GM06990 (cell line): ENCODE results near the gene GLIS1.

Experiments used
- DNase-seq: peaks from one replicate; pipeline ENCODE4 v3.0.0-alpha.2; 2011; ENCODE audit not compliant: insufficient read length; ENCODE audit errors: extremely low read depth
- H3K27me3 ChIP-seq: replicated peaks from 2 replicates; pipeline ENCODE4 v1.6.0; 2011; ENCODE audit warnings: low read length; ENCODE audit not compliant: control insufficient read depth, insufficient read depth
- H3K36me3 ChIP-seq: 2 replicates; pipeline ENCODE4 v1.5.1; 2011; ENCODE audit warnings: low read length; ENCODE audit not compliant: control insufficient read depth, insufficient read depth
- H3K4me3 ChIP-seq: replicated peaks from 2 replicates; pipeline ENCODE4 v1.5.1; 2011; ENCODE audit warnings: low read depth, mild to moderate bottlenecking, control low read depth, low read length
- TF ChIP-seq, protein P1 (sequence below): IDR thresholded peaks from 2 replicates; pipeline ENCODE4 v1.5.1; 2011; ENCODE audit warnings: low read length, control low read depth, mild to moderate bottlenecking, inconsistent platforms; ENCODE audit not compliant: insufficient read depth, poor library complexity, severe bottlenecking

GLIS1 gene

DNA sequence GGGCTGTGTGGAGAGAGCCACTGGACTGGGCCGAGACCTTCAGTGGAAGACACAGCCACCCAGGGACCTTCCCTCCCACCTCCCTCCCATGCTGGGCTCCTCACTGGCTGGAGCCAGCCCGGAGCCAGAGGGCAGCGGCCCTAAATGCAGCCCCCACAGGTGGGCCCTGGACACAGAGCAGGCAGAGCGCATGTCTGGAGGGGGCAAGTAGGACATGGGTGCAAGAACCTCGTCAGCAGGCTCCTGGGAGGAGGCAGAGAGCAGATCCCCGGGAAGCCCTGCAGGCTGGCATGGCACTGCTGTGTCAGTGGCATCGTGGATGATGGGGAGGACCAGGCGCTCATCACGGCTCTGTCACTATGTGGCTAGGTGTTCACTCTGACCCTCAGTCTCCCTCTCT is 234.1 kb downstream of the GLIS1 start:
- DNase-seq, result no peak
- H3K36me3 ChIP-seq, result no peaks in the 10 kb centered on the region
- H3K27me3 ChIP-seq, result peaks cover 2% of the 10 kb centered on the region; the same call in 1 of the 2 replicates
- TF ChIP-seq, protein P1, sequence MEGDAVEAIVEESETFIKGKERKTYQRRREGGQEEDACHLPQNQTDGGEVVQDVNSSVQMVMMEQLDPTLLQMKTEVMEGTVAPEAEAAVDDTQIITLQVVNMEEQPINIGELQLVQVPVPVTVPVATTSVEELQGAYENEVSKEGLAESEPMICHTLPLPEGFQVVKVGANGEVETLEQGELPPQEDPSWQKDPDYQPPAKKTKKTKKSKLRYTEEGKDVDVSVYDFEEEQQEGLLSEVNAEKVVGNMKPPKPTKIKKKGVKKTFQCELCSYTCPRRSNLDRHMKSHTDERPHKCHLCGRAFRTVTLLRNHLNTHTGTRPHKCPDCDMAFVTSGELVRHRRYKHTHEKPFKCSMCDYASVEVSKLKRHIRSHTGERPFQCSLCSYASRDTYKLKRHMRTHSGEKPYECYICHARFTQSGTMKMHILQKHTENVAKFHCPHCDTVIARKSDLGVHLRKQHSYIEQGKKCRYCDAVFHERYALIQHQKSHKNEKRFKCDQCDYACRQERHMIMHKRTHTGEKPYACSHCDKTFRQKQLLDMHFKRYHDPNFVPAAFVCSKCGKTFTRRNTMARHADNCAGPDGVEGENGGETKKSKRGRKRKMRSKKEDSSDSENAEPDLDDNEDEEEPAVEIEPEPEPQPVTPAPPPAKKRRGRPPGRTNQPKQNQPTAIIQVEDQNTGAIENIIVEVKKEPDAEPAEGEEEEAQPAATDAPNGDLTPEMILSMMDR, result no peak
- no peak overlapping the region for H3K4me3 ChIP-seq

- no peak for DNase-seq
- TF ChIP-seq, protein P1, result no peak
- no peak overlapping the region for H3K4me3 ChIP-seq
- H3K36me3 ChIP-seq, result no peaks in the 10 kb centered on the region
- H3K27me3 ChIP-seq, result peaks cover under 1% of the 10 kb centered on the region
Observed at GRCh38 chr1:53503433-53504217, 235.3 kb downstream of the GLIS1 start.

- Histone ChIP-seq H3K27me3 (no peaks in the 10 kb centered on the region; the same call in 1 of the 2 replicates), H3K4me3 (no peak overlapping the region), H3K36me3 (no peaks in the 10 kb centered on the region)
- DNase-seq, result no peak
- TF ChIP-seq, protein P1, result no peak
Observed at GRCh38 chr1:53502641-53503432, 236.1 kb downstream of the GLIS1 start.

DNA sequence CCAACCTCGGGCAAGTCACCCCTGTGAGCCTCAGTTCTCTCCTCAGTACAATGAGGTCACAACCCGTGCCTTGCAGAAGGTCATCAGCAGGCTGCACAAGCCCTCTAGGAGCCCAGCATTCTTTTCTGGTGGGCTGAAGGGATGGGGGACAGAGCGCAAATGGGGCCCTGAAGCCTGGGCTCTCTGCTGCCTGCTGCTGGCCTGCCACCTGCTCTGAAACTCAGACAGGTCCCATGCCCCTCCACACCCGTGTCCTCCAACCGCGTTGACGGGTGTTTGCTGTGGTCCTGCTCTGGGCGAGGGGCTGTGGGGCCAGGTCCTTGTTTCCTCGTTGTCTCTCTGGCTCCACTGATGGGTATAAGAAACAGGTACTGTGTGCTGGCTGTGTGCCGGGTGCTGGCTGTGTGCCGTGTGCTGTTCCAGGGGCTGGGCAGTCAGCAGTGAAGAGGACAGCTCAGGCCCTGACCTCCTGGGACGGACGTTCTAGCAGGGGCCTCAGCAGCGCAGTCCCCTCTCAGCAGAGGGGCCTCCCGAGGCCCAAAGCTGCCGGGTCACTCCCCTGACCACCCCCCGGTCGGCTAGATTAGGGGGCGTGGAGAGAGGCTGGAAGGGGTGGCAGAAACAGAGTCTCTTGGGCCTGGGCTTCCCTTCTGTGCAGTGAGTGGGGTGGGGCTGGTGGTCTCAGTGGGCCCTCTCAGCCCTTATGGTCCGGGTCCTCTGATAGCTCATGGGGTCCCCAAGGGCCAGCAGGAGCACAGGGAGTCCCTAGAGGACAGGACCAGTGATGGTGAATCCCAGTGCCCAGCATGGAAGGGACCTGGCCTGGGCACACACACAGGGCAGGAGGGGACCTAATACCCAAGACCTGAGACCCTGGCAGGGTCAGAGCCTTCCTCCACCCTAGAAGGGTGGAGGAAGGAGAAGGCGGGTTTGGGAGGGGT is 237.6 kb downstream of the GLIS1 start:
- Histone ChIP-seq H3K27me3 (no peaks in the 10 kb centered on the region; the same call in 1 of the 2 replicates), H3K36me3 (no peaks in the 10 kb centered on the region), H3K4me3 (no peak overlapping the region)
- TF ChIP-seq, protein P1, result no peak
- no peak for DNase-seq
